H1 (cell line): ENCODE results near the gene ITPR3.

Experiments
- CHD1 ChIP-seq: IDR thresholded peaks from 2 replicates; pipeline ENCODE4 v1.6.1; 2012; ENCODE audit warnings: low read depth, low read length, improper control_type of control experiment
- EP300 ChIP-seq, 2 experiments: IDR thresholded peaks; 1 replicate in 1 of 2; 2 replicates in 1 of 2; pipeline ENCODE4 v1.6.1; 2011 to 2012; ENCODE audit warnings: low read depth in 2 of 2, low read length in 2 of 2, mild to moderate bottlenecking in 2 of 2, borderline replicate concordance in 1 of 2, inconsistent platforms in 1 of 2, moderate library complexity in 1 of 2
- TF ChIP-seq, protein P1 (sequence below), 3 experiments: IDR thresholded peaks; 1 replicate in 2 of 3; 2 replicates in 1 of 3; pipeline versions ENCODE4 v1.5.1 to v1.6.1; 2011; ENCODE audit warnings: low read length in 3 of 3, mild to moderate bottlenecking in 3 of 3, inconsistent platforms in 2 of 3, low read depth in 1 of 3, moderate library complexity in 1 of 3; ENCODE audit not compliant: insufficient read depth in 1 of 3; ENCODE audit errors: control extremely low read depth in 1 of 3
- TF ChIP-seq, protein P2 (sequence below): IDR thresholded peaks from 2 replicates; pipeline ENCODE4 v1.6.1; 2011; ENCODE audit warnings: low read depth, mild to moderate bottlenecking, low read length; ENCODE audit not compliant: insufficient read depth

DNA sequence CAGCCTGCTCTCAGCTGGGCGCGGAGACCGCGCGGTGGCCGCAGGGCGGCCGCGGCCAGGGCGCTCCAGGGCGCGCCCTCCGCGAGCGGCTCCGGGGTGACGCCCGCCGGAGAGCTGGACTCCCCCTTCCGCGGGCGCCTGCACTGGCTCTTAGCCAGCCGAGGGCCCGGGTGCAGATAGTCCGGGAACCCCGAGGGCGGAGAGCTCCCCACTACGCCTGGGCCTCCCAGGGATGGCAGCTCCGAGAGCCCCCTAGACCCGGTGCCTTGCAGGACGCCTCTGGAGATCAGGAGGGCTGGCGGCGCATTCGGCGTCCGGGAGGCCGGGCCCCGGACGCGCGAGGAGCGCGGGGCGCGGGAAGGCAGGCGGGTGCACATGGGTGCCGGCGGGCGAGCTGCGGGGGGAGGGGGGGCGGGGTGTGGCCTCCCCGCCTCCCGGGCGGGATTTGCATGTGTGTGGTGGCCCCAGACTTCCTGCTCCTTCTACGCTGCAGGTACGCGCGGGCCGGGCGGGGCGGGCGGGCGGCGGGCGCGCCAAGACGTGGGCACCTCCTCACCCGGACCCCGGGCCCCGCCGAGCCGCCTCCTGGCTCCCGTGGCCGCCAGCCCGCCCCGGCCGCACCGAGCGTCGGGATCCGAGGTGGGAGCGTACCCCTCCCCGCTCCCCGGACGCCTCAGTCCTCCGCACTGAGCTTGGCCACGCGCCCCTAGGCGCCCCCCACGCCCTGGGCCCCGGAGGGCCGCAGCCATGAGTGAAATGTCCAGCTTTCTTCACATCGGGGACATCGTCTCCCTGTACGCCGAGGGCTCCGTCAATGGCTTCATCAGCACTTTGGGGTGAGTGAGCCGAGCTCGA lies at the start of gene ITPR3:
- TF ChIP-seq, protein P1, sequence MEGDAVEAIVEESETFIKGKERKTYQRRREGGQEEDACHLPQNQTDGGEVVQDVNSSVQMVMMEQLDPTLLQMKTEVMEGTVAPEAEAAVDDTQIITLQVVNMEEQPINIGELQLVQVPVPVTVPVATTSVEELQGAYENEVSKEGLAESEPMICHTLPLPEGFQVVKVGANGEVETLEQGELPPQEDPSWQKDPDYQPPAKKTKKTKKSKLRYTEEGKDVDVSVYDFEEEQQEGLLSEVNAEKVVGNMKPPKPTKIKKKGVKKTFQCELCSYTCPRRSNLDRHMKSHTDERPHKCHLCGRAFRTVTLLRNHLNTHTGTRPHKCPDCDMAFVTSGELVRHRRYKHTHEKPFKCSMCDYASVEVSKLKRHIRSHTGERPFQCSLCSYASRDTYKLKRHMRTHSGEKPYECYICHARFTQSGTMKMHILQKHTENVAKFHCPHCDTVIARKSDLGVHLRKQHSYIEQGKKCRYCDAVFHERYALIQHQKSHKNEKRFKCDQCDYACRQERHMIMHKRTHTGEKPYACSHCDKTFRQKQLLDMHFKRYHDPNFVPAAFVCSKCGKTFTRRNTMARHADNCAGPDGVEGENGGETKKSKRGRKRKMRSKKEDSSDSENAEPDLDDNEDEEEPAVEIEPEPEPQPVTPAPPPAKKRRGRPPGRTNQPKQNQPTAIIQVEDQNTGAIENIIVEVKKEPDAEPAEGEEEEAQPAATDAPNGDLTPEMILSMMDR (IDR thresholded peaks at IDR 0.05; ENCODE audit: control extremely low read depth in 1 of 3, insufficient read depth in 1 of 3, low read depth in 1 of 3, low read length in 3 of 3) = no peak
- TF ChIP-seq CHD1 = no peak
- TF ChIP-seq EP300 (IDR thresholded peaks at IDR 0.05; ENCODE audit: borderline replicate concordance in 1 of 2, low read depth in 2 of 2, low read length in 2 of 2) = no peak
- TF ChIP-seq, protein P2, sequence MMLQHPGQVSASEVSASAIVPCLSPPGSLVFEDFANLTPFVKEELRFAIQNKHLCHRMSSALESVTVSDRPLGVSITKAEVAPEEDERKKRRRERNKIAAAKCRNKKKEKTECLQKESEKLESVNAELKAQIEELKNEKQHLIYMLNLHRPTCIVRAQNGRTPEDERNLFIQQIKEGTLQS = no peak
